ENCODE data around the gene P2RX6. TPM values are rescaled to one million over a fixed set of nuclear protein-coding genes. Genes with fewer than 3 reads are reported as not detected.
"Not testable (repeated sequence)": the region's sequence is repeated elsewhere in the genome, so short reads cannot be mapped to it uniquely, and the experiment has no call there.

Gene P2RX6
- total RNA-seq, 1 experiment from 2014 or later = 1.0 TPM

- no peak for DNase-seq (ENCODE audit: low spot score)
These were observed 16.6 kb downstream of the P2RX6 start for GRCh38 chr22:21031545-21032036.

- no peak for DNase-seq (ENCODE audit: low spot score)
These were observed 17.3 kb downstream of the P2RX6 start, which contains the start of gene SLC7A4 for GRCh38 chr22:21032037-21032867. Gene SLC7A4, minus strand, starts transcription at chr22:21032561. Its CDS starts 749 bp downstream, at chr22:21031812.

GRCh38 chr22:21032868-21033688 is 18.1 kb downstream of the P2RX6 start:
- no peak for DNase-seq (ENCODE audit: low spot score)

GRCh38 chr22:21033895-21034294 is 18.9 kb downstream of the P2RX6 start:
- DNase-seq (ENCODE audit: low spot score) = no peak

GRCh38 chr22:21034989-21035388 is 20.0 kb downstream of the P2RX6 start:
- DNase-seq (ENCODE audit: low spot score) = no peak

- DNase-seq (ENCODE audit: low spot score) = no peak
These were observed 23.4 kb downstream of the P2RX6 start for GRCh38 chr22:21038405-21038804.

- not testable (repeated sequence) for DNase-seq (ENCODE audit: low spot score)
These were observed 24.2 kb downstream of the P2RX6 start for GRCh38 chr22:21039158-21039557.

GRCh38 chr22:21041937-21042336 is 27.0 kb downstream of the P2RX6 start:
- DNase-seq (ENCODE audit: low spot score) = no peak

GRCh38 chr22:21042978-21043859 is 28.3 kb downstream of the P2RX6 start:
- peak; percentile 8 for DNase-seq (ENCODE audit: low spot score)

GRCh38 chr22:21043860-21044535 is 29.0 kb downstream of the P2RX6 start:
- DNase-seq (ENCODE audit: low spot score) = no peak

GRCh38 chr22:21044931-21045584 is 30.1 kb downstream of the P2RX6 start:
- no peak for DNase-seq (ENCODE audit: low spot score)

GRCh38 chr22:21045585-21046294 is 30.8 kb downstream of the P2RX6 start, which contains the start of gene LRRC74B:
Gene LRRC74B, plus strand, starts transcription at chr22:21045946. Its CDS starts 41 bp downstream, at chr22:21045987.
- peak; percentile 76 for DNase-seq (ENCODE audit: low spot score)

GRCh38 chr22:21047035-21047661 is 32.2 kb downstream of the P2RX6 start:
- DNase-seq (ENCODE audit: low spot score) = no peak

- no peak for DNase-seq (ENCODE audit: low spot score)
These were observed 32.8 kb downstream of the P2RX6 start for GRCh38 chr22:21047730-21048129.

GRCh38 chr22:21048448-21048847 is 33.5 kb downstream of the P2RX6 start:
- DNase-seq (ENCODE audit: low spot score) = not testable (repeated sequence)

GRCh38 chr22:21048965-21049364 is 34.0 kb downstream of the P2RX6 start:
- not testable (repeated sequence) for DNase-seq (ENCODE audit: low spot score)

- no peak for DNase-seq (ENCODE audit: low spot score)
These were observed 36.3 kb downstream of the P2RX6 start for GRCh38 chr22:21051145-21051830.

- DNase-seq (ENCODE audit: low spot score) = no peak
These were observed 37.0 kb downstream of the P2RX6 start for GRCh38 chr22:21051831-21052400.
